22Rv1 (cell line): ENCODE data around the gene RPS19.

Experiments used
- H3K27ac ChIP-seq: fragments of 450-650 bp; 2 replicates; pipeline ENCODE4 v1.5.1; 2017
- ZFX ChIP-seq: fragments of 450-650 bp; IDR thresholded peaks from 2 replicates; pipeline ENCODE4 v1.6.1; 2017; ENCODE audit warnings: antibody characterized with exemption, borderline replicate concordance
- TF ChIP-seq, protein P1 (sequence below): fragments of 450-650 bp; IDR thresholded peaks from 2 replicates; pipeline ENCODE4 v1.5.1; 2017; ENCODE audit warnings: mild to moderate bottlenecking

RPS19 gene

DNA sequence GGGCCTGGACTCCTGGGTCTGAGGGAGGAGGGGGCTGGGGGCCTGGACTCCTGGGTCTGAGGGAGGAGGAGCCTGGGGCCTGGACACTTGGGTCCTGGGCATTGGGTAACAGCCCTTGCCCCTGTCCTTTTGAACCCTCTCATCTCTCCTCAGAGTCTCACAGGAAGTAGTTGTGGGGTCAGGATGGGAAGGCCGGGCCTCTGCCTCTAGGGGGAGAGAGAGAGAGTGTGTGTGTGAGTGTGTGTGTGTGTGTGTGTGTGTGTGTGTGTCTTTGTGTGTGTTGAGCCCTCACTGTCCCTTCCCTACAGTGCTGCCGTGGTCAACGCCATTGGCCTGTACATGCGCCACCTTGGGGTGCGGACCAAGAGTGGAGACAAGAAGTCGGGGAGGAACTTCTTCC is 33.8 kb downstream of the RPS19 start:
- no peak overlapping the region for H3K27ac ChIP-seq

DNA sequence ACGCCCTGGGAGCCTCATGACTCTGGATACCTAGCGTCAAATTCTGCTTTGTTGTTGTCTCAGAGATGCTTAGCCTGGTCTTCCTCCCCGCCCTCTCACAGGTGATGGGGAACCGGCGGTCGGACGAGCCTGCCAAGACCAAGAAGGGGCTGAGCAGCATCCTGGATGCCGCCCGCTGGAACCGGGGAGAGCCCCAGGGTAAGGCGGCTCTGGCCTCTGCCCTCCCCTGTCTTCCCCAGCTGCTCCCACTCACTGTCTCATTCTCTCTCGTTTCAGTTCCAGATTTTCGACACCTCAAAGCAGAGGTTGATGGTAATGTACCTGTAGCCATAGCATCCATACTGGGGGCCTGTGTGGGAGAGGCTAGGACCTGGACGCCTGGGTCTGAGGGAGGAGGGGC is 34.3 kb downstream of the RPS19 start:
- H3K27ac ChIP-seq, result no peak overlapping the region
- no peak for TF ChIP-seq ZFX
- TF ChIP-seq, protein P1, sequence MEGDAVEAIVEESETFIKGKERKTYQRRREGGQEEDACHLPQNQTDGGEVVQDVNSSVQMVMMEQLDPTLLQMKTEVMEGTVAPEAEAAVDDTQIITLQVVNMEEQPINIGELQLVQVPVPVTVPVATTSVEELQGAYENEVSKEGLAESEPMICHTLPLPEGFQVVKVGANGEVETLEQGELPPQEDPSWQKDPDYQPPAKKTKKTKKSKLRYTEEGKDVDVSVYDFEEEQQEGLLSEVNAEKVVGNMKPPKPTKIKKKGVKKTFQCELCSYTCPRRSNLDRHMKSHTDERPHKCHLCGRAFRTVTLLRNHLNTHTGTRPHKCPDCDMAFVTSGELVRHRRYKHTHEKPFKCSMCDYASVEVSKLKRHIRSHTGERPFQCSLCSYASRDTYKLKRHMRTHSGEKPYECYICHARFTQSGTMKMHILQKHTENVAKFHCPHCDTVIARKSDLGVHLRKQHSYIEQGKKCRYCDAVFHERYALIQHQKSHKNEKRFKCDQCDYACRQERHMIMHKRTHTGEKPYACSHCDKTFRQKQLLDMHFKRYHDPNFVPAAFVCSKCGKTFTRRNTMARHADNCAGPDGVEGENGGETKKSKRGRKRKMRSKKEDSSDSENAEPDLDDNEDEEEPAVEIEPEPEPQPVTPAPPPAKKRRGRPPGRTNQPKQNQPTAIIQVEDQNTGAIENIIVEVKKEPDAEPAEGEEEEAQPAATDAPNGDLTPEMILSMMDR, result no peak

More for the DNA sequence above, 33.8 kb downstream of the RPS19 start:
- no peak for TF ChIP-seq ZFX
- TF ChIP-seq, protein P1, result no peak

DNA sequence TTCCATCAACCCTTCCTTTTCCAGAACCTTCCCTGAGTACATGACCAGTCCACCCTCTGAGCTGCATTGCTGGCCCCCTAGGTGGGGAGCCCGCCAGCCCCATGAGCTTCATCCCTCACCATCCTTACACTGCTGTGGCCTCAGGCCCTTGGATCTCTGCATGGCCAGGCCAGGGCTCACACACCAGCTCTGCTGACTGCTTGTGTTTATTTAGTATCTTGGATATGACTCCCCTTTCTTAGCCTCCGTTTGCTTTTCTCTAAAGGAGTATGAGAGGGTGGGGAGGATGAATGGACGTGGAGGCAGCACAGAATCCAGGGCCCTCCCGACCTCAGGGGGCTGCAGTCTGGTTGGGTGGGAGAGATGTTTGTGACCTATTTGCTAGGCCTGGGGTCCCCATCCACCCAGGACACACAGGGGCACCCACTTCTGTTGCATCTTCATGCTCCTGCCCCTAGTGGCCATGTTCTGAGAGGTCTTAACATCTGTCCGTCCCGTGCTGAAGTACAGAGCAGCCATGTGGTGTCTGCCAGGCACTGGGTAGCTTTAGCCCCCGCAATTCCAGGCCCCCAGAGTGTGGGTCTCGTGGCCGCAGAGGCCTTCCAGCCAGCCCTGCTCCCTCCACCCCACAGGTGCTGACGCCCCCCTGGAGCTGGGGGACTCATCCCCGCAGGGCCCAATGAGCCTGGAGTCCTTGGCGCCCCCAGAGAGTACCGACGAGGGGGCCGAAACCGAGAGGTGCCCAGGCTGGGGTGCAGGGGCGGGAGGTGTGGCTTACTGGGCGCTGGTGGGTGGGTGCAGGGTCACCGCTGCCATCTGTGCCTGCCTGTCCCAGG is 35.9 kb downstream of the RPS19 start:
- TF ChIP-seq, protein P1, result peak; percentile 27; the same call in 1 of the 2 replicates
- TF ChIP-seq ZFX, result no peak
- no peak overlapping the region for H3K27ac ChIP-seq

DNA sequence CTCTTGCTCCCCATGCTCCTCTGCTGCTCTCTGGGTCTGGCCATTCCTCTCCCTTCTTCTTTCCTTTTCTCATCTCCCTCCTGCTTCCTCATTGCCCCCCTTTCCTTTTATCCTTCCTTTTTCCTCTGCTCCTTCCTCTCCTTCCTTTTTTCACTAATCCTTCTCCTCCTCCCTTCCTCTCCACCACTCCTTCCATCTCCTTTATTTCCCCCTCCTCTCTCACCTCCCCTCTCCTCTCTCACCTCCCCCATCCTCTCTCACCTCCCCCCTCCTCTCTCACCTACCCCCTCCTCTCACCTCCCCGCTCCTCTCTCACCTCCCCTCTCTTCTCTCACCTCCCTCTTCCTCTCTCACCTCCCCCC is 36.5 kb downstream of the RPS19 start:
- no peak overlapping the region for H3K27ac ChIP-seq

DNA sequence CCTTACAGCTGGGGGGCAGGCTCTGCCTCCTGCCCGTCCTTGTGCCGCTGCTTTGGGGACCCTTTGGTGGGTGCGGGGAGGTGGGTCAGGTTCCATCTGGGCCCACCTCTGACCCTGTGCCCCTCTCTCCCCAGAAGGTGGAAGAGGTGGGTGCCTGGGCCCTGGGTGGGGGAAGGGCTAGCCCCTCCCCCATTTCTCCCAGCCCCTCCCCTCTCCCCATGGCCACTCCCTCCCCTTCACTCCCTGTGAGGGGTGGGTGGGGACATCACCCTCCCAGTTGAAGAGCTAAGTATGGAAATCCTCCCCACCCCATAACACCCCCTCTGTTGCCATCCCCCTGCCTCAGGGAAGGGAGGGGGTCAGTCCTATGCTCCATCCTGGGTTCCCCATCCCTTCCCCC is 37.1 kb downstream of the RPS19 start:
- no peak for TF ChIP-seq ZFX
- TF ChIP-seq, protein P1, result no peak
- no peak overlapping the region for H3K27ac ChIP-seq

More for the DNA sequence above, 36.5 kb downstream of the RPS19 start:
- no peak for TF ChIP-seq ZFX
- TF ChIP-seq, protein P1, result no peak

DNA sequence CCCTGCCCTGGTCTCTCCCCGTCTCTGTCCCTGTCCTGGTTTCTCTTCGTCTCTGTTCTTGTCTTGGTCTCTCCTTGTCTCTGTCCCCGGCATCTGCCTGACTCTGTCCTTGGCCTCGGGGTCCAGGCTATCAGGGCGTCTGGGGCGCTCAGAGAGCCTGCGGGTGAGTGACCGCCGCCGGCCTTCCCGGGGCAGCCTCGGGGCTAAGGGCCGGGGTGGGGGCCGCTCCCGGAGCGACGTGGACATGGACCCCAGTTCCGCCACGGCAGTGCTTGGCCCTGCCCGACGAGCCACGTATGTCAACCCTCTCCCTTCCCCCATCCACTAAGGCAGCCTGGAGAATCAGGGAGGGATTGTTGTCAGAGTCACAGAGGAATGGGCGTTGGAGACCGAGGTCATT is 37.8 kb downstream of the RPS19 start:
- H3K27ac ChIP-seq, result no peak overlapping the region
- TF ChIP-seq ZFX, result no peak
- TF ChIP-seq, protein P1, result no peak

DNA sequence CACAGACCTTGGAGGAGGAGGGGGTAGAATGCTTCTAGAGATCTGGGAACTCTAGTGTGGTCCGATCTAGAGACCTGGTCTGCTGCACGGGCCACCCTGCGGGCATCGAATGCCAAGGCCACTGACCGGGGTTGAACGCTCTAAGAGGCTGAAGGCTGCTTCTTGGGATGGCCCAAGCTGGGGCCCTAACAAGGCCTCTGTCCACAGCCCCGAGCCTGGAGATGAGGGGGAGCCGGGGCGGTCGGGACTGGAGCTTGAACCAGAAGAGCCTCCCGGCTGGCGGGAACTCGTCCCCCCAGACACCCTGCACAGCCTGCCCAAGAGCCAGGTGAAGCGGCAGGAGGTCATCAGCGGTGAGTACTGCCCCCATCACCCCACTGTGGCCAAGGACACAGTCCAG is 38.2 kb downstream of the RPS19 start:
- no peak overlapping the region for H3K27ac ChIP-seq
- TF ChIP-seq, protein P1, result no peak
- TF ChIP-seq ZFX, result no peak
